C4-2B (cell line): ENCODE measurements around the gene CCT3.

Experiments
- H3K27ac ChIP-seq: fragments of 450-650 bp; 2 replicates; pipeline ENCODE4 v1.5.1; 2017
- ZFX ChIP-seq: fragments of 450-650 bp; IDR thresholded peaks from 2 replicates; pipeline ENCODE4 v1.6.1; 2017
- TF ChIP-seq, protein P1 (sequence below): fragments of 450-650 bp; conservative IDR thresholded peaks from 2 replicates; pipeline ENCODE4 v1.5.1; 2017; ENCODE audit warnings: mild to moderate bottlenecking

CCT3 gene

DNA sequence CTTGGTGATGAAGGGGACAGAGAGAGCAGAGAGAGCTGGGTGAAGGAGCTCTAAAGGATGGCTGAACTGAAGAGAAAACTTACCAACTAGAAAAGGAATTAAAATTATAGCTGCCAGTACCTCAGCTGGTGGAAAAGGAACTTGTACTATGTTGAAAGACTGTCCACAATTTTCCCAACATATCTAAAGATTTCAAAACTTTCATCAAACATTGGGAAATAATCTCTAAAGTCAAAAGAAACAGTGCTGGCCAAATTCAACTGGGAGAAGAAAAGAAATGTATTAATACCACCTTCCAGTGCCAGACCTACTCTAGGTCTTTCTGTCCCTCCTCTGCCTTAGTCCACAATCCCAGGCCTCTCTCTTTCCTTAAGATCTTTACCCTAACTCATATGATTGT is 61.6 kb downstream of the CCT3 start:
- H3K27ac ChIP-seq, result no peak overlapping the region
- TF ChIP-seq, protein P1, sequence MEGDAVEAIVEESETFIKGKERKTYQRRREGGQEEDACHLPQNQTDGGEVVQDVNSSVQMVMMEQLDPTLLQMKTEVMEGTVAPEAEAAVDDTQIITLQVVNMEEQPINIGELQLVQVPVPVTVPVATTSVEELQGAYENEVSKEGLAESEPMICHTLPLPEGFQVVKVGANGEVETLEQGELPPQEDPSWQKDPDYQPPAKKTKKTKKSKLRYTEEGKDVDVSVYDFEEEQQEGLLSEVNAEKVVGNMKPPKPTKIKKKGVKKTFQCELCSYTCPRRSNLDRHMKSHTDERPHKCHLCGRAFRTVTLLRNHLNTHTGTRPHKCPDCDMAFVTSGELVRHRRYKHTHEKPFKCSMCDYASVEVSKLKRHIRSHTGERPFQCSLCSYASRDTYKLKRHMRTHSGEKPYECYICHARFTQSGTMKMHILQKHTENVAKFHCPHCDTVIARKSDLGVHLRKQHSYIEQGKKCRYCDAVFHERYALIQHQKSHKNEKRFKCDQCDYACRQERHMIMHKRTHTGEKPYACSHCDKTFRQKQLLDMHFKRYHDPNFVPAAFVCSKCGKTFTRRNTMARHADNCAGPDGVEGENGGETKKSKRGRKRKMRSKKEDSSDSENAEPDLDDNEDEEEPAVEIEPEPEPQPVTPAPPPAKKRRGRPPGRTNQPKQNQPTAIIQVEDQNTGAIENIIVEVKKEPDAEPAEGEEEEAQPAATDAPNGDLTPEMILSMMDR, result no peak
- TF ChIP-seq ZFX, result no peak

DNA sequence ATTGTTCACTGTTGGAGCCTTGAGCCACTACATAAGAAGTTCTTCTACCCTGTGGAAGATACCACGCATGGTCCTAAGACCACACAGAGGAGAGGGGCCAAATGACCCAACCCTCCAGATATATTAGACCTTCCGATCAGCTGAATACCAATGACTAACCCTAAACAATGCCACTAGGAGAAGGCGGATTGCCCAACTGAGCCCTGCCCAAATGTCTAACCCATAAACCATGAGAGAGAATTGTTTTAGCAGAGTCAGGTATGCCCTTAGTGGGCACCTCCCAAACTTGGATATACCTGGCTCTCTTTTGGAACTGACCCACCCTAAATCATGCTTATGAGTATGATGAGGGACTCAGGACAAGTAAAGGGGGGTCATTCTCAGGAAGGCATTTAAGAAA is 67.8 kb downstream of the CCT3 start:
- no peak overlapping the region for H3K27ac ChIP-seq
- TF ChIP-seq ZFX, result no peak
- TF ChIP-seq, protein P1, result no peak

DNA sequence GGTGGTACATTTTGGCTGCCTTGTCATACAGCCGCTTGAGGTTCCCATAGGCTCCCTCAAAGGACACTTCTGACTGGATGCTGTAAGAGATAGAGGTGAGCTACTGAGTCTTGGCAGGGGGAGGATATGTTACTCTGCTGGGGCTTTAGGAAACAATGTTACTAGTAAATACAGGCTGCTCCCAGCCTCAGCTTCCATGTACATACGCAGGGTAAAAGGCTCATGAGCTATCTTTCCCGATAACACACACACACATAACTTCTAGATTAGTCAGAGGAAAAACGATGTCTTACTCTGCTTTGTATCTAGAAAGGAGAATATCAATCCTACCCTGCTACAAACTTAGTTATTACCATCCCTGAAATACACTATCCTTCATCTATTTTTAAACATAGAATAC is 69.8 kb downstream of the CCT3 start:
- no peak for TF ChIP-seq ZFX
- TF ChIP-seq, protein P1, result no peak
- no peak overlapping the region for H3K27ac ChIP-seq

DNA sequence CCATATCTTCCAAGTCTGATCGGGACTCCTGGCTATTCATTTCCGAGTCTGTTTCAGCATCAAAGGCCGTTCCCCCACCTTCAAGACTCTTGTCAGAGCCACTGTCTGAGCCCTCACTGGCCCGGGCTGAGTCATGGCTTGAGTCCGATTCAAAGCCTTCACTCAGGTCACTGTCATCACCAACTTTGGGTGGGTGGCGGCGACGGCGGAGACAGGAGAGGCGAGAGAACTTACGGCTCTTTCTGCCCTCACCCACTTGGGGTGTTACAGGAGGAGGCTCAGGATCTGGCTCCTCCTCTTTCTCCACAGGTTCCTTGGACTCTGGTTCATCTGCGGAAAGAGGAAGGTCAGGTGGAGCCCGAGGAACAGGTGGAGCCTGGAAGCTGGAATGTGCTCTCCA is 72.0 kb downstream of the CCT3 start:
- no peak overlapping the region for H3K27ac ChIP-seq
- TF ChIP-seq, protein P1, result no peak
- TF ChIP-seq ZFX, result no peak

DNA sequence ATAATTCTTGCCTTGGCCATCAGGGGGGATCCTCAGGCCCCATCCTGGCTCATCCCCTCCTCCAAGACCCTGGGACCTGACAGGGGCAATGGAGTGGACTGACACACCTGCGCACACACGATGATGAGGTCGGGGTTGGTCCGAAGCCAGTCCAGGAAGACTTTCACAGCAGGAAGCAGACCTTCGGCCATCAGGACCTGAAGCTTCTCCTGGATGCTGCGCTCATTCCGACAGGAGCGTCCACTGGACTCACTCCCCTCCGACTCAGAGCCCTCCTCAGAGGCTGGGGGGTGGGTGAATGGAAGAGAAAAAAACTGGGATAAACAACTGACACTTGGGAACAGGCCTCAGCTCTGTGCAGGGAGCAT is 74.8 kb downstream of the CCT3 start:
- TF ChIP-seq, protein P1, result no peak
- no peak for TF ChIP-seq ZFX
- H3K27ac ChIP-seq, result no peak overlapping the region

DNA sequence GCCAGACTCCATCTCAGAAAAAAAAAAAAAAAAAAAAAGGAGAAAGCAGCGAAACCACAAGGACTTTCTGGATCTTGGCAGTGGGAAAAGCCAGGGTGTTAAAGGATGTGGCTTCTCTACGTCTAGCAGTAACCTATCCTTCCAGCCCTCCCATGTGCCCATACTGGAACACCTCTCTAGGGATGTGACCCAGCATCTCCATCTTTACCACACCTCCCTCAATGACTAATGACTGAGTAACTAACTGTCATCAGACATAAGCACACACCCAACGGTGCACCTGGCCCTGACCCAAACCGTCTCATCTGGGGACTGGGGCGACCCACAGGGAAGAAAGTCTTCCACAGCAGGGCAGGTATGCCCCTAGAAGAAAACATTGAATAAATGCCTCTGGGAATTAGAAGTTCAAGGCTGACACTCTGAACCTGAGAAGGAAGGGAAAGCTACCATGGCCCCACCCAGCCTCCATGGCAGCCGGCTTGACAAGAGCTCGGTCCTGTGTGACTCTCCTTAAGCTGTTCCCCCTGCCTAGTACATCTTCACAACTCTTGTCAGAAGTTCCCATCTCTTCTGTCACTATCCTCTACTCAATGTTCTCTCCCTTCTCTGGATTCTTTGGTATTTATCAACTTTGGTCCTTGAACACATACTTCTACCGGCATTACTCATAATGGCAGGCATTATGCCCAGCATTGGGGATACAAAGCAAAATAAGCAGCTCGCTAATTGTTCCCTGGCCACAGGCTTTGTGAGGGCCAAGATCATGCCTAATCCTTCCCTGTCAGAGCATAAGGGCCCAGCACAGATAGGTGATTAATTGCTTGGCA is 75.4 kb downstream of the CCT3 start:
- no peak overlapping the region for H3K27ac ChIP-seq

DNA sequence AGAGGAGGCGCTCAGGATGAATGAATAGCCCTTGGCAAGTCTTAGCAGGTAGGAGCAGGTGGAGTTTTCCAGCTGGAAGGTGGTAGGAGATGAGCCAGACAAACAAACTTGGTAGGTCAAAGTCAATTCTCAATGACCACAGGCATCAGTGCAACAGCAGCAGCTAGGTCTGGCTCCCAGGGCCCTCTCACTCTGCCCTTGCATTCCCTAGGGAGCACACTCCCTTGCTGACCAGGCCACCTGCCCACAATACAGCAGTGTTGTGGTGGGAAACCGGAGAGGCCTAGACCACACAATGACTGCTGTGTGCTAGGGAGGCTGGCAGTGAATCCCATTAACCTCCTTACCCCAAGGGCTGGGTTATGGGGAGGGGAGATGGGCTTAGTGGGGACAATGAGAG is 77.2 kb downstream of the CCT3 start:
- no peak for TF ChIP-seq ZFX
- TF ChIP-seq, protein P1, result no peak
- no peak overlapping the region for H3K27ac ChIP-seq

More for the DNA sequence above, 75.4 kb downstream of the CCT3 start:
- TF ChIP-seq ZFX, result no peak
- TF ChIP-seq, protein P1, result no peak
